Fibroblast of lung (primary cell): ENCODE measurements around the gene THAP10. TPM values are rescaled to one million over a fixed set of nuclear protein-coding genes. Genes with fewer than 3 reads are reported as not detected.
A peak's percentile ranks its signal among the peaks of the same experiment; 100 is the strongest.

Experiments used
- DNase-seq, 2 donors: peaks; one replicate each; pipeline versions ENCODE4 v3.0.0 to v3.0.0-alpha.2; 2010; ENCODE audit warnings: low read depth in 2 of 2
- H2AFZ ChIP-seq: 2 replicates; pipeline ENCODE4 v1.5.1; 2012; ENCODE audit warnings: low read length, control low read depth, inconsistent platforms
- H3K27ac ChIP-seq: 2 replicates; pipeline ENCODE4 v1.5.1; 2011; ENCODE audit warnings: low read length, control low read depth; ENCODE audit not compliant: insufficient read depth
- H3K27me3 ChIP-seq: 2 replicates; pipeline ENCODE4 v1.5.1; 2011; ENCODE audit warnings: mild to moderate bottlenecking, low read length; ENCODE audit not compliant: control insufficient read depth, insufficient read depth
- H3K36me3 ChIP-seq: 2 replicates; pipeline ENCODE4 v1.5.1; 2011; ENCODE audit warnings: low read length; ENCODE audit not compliant: control insufficient read depth, insufficient read depth
- H3K4me1 ChIP-seq: 2 replicates; pipeline ENCODE4 v1.5.1; 2011; ENCODE audit warnings: low read length; ENCODE audit not compliant: control insufficient read depth, insufficient read depth; ENCODE audit errors: extremely low read depth
- H3K4me2 ChIP-seq: 2 replicates; pipeline ENCODE4 v1.5.1; 2011; ENCODE audit warnings: low read length, control low read depth; ENCODE audit not compliant: insufficient read depth; ENCODE audit errors: extremely low read depth
- H3K4me3 ChIP-seq, 4 experiments: fragments of 200-600 bp in 1 of 4; sonication (generic) in 1 of 4; replicated peaks in 1 of 4; 2 replicates each; pipeline ENCODE4 v1.5.1; 2011 to 2016; ENCODE audit warnings: low read length in 4 of 4, low read depth in 3 of 4, mild to moderate bottlenecking in 3 of 4, control low read depth in 2 of 4, inconsistent platforms in 1 of 4, mixed read lengths in 1 of 4; ENCODE audit not compliant: insufficient read depth in 1 of 4; ENCODE audit errors: control extremely low read depth in 1 of 4
- H3K79me2 ChIP-seq: 2 replicates; pipeline ENCODE4 v1.5.1; 2012; ENCODE audit warnings: mild to moderate bottlenecking, low read length, inconsistent platforms; ENCODE audit not compliant: control insufficient read depth, insufficient read depth
- H3K9ac ChIP-seq: 2 replicates; pipeline ENCODE4 v1.5.1; 2011; ENCODE audit warnings: mild to moderate bottlenecking, low read length, control low read depth; ENCODE audit not compliant: insufficient read depth
- H3K9me3 ChIP-seq: 2 replicates; pipeline ENCODE4 v1.5.1; 2012; ENCODE audit warnings: low read depth, low read length; ENCODE audit not compliant: control insufficient read depth, insufficient read depth
- H4K20me1 ChIP-seq: 2 replicates; pipeline ENCODE4 v1.5.1; 2011; ENCODE audit warnings: low read length; ENCODE audit not compliant: control insufficient read depth, insufficient read depth; ENCODE audit errors: extremely low read depth
- CTCF ChIP-seq, 2 donors: IDR thresholded peaks in 1 of 2; conservative IDR thresholded peaks in 1 of 2; 1 replicate in 1 of 2; 2 replicates in 1 of 2; pipeline ENCODE4 v1.5.1; 2011 to 2012; ENCODE audit warnings: low read length in 2 of 2, control low read depth in 1 of 2, inconsistent platforms in 1 of 2, low read depth in 1 of 2, mild to moderate bottlenecking in 1 of 2
- EZH2 ChIP-seq: IDR thresholded peaks from 2 replicates; pipeline ENCODE4 v1.5.1; 2012; ENCODE audit warnings: low read length, control low read depth, mild to moderate bottlenecking; ENCODE audit errors: missing control alignments
- polyA plus RNA-seq, 2 donors: library from polyadenylated mRNA; depleted of rRNA in 1 of 2; stranded (reverse) in 1 of 2; unstranded in 1 of 2; fragments of >200 nt; gene quantifications; 2 replicates each; pipeline ENCODE4 v1.2.1, GENCODE V29; 2011 to 2012; ENCODE audit warnings: missing spikeins in 1 of 2
- total RNA-seq: library from RNA; depleted of rRNA; stranded (reverse); fragments of >200 nt; gene quantifications from 2 replicates; pipeline ENCODE4 v1.2.1, GENCODE V29; 2014

The THAP10 gene
- total and polyA plus RNA-seq, 2 donors (not counting 1 experiment from before 2014, with no cell fraction given) = 4.6 to 5.0 TPM

GRCh38 chr15:70853318-70853972 is 38.8 kb downstream of the THAP10 start:
- H3K9me3 ChIP-seq = no peaks in the 10 kb centered on the region
- H4K20me1 ChIP-seq = no peaks in the 10 kb centered on the region
- TF ChIP-seq EZH2 = no peak
- no peak for TF ChIP-seq CTCF (conservative IDR thresholded peaks at IDR 0.05 in 1 of 2, IDR thresholded peaks at IDR 0.05 in 1 of 2; ENCODE audit: low read depth in 1 of 2, low read length in 2 of 2)
- no peaks in the 10 kb centered on the region for H3K27me3 ChIP-seq
- H3K4me1 ChIP-seq = peaks cover 29% of the 10 kb centered on the region
- H3K79me2 ChIP-seq = peaks cover 48% of the 10 kb centered on the region
- DNase-seq = peak; percentile 62 to 64
- no peak overlapping the region for H2AFZ ChIP-seq
- H3K9ac ChIP-seq = peak overlapping the region; percentile 90
- peak overlapping the region; percentile 90 for H3K27ac ChIP-seq
- H3K4me2 ChIP-seq = peak overlapping the region; percentile 83
- peak overlapping the region; percentile 60 to 97 (median 88) for H3K4me3 ChIP-seq
- H3K36me3 ChIP-seq = peaks cover 5% of the 10 kb centered on the region

- TF ChIP-seq EZH2 = no peak
- no peak for TF ChIP-seq CTCF (conservative IDR thresholded peaks at IDR 0.05 in 1 of 2, IDR thresholded peaks at IDR 0.05 in 1 of 2; ENCODE audit: low read depth in 1 of 2, low read length in 2 of 2)
- peak; percentile 61 to 70 for DNase-seq
- Histone ChIP-seq H3K9ac (peak overlapping the region; percentile 90), H4K20me1 (no peaks in the 10 kb centered on the region), H3K36me3 (peaks cover 5% of the 10 kb centered on the region), H2AFZ (no peak overlapping the region), H3K9me3 (no peaks in the 10 kb centered on the region), H3K79me2 (peaks cover 52% of the 10 kb centered on the region), H3K4me2 (peak overlapping the region; percentile 83), H3K4me1 (peaks cover 27% of the 10 kb centered on the region), H3K27ac (peak overlapping the region; percentile 90), H3K4me3 (peak overlapping the region; percentile 60 to 97 (median 88)), H3K27me3 (no peaks in the 10 kb centered on the region)
These were observed 39.5 kb downstream of the THAP10 start for GRCh38 chr15:70852501-70853317.

GRCh38 chr15:70851889-70852288 is 40.3 kb downstream of the THAP10 start:
- peaks cover 5% of the 10 kb centered on the region for H3K36me3 ChIP-seq
- peaks cover 22% of the 10 kb centered on the region for H3K4me1 ChIP-seq
- H2AFZ ChIP-seq = no peak overlapping the region
- no peak for TF ChIP-seq EZH2
- no peak for TF ChIP-seq CTCF (conservative IDR thresholded peaks at IDR 0.05 in 1 of 2, IDR thresholded peaks at IDR 0.05 in 1 of 2; ENCODE audit: low read depth in 1 of 2, low read length in 2 of 2)
- no peaks in the 10 kb centered on the region for H3K9me3 ChIP-seq
- no peak for DNase-seq
- peak overlapping the region; percentile 90 for H3K27ac ChIP-seq
- H3K27me3 ChIP-seq = no peaks in the 10 kb centered on the region
- peaks cover 59% of the 10 kb centered on the region for H3K79me2 ChIP-seq
- peak overlapping the region; percentile 83 for H3K4me2 ChIP-seq
- no peaks in the 10 kb centered on the region for H4K20me1 ChIP-seq
- peak overlapping the region; percentile 60 to 97 (median 88) for H3K4me3 ChIP-seq
- H3K9ac ChIP-seq = peak overlapping the region; percentile 5
